ENCODE results near the gene ANKRD30B. TPM values are rescaled to one million over a fixed set of nuclear protein-coding genes. Genes with fewer than 3 reads are reported as not detected.
"Not testable (repeated sequence)": the region's sequence is repeated elsewhere in the genome, so short reads cannot be mapped to it uniquely, and the experiment has no call there.

ANKRD30B gene
- total RNA-seq, 1 donor from 2014 or later = not detected

DNA sequence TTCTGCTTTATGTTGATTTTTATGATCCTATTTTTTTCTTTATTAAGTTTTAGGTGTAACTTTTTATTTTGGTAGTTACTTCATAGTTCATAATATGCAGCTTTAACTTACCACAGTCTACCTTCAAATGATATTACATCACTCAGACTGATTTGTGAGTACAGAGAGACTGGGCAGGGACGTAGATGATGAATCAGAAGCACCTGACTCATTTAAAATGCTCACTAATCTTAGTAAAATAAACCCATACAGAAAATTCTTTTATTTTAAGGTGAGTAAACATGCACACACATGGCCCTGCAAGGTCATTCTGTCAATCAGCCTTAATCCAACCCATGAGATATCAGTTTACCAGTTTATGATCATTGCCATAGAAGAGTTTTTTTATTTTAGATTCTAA lies 8.9 kb upstream of the ANKRD30B start:
- H3K9me3 ChIP-seq (ENCODE audit: insufficient read depth, low read depth, low read length); H3K4me3 Mint-ChIP-seq (ENCODE audit: unreplicated experiment); H3K27me3 Mint-ChIP-seq (ENCODE audit: low read depth, unreplicated experiment); H3K36me3 ChIP-seq (ENCODE audit: insufficient read depth, low read length); DNase-seq (ENCODE audit: low read depth); H3K4me2 ChIP-seq (ENCODE audit: low read length); H3K27me3 ChIP-seq (ENCODE audit: insufficient read depth, low read length); H3K4me1 Mint-ChIP-seq (ENCODE audit: low read depth, unreplicated experiment); H3K27ac ChIP-seq (ENCODE audit: low read depth, low read length); H3K4me1 ChIP-seq (ENCODE audit: insufficient read depth, low read length); H3K36me3 Mint-ChIP-seq (ENCODE audit: low read depth, unreplicated experiment); H3K9me3 Mint-ChIP-seq (ENCODE audit: unreplicated experiment); H4K20me1 ChIP-seq (ENCODE audit: insufficient read depth, low read length); H3K27ac Mint-ChIP-seq (ENCODE audit: unreplicated experiment); H2AFZ ChIP-seq (ENCODE audit: low read depth, low read length); FAIRE-seq; H3K79me2 ChIP-seq (ENCODE audit: insufficient read depth, low read length); H3K4me3 ChIP-seq (ENCODE audit: insufficient read depth, low read depth, low read length); H3K9ac ChIP-seq (ENCODE audit: low read length): not testable (repeated sequence)

DNA sequence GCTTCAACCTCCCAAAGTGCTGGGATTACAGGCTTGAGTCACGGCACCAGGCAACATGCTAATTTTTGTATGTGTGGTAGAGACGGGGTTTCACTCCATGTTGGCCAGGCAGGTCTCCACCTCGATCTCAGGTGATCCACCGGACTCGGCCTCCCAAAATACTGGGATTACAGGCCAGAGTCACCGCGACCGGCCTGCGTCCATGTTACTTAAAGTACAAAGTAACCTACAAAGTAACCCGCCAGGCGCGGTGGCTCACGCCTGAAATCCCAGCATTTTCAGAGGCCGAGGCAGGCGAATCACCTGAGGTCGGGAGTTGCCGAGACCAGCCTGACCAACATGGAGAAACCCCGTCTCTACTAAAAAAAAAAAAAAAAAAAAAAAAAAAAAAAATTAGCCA lies 1.1 kb upstream of the ANKRD30B start:
- Histone ChIP-seq H4K20me1 (ENCODE audit: insufficient read depth, low read length) (no peaks in the 10 kb centered on the region), H3K36me3 (ENCODE audit: insufficient read depth, low read length) (no peaks in the 10 kb centered on the region), H3K9ac (ENCODE audit: low read length) (no peak overlapping the region), H3K4me1 (ENCODE audit: insufficient read depth, low read length) (no peaks in the 10 kb centered on the region), H3K79me2 (ENCODE audit: insufficient read depth, low read length) (no peaks in the 10 kb centered on the region), H3K9me3 (ENCODE audit: insufficient read depth, low read depth, low read length) (no peaks in the 10 kb centered on the region), H3K4me2 (ENCODE audit: low read length) (no peak overlapping the region), H3K27me3 (ENCODE audit: insufficient read depth, low read length) (no peaks in the 10 kb centered on the region), H2AFZ (ENCODE audit: low read depth, low read length) (no peak overlapping the region), H3K27ac (ENCODE audit: low read depth, low read length) (no peak overlapping the region), H3K4me3 (ENCODE audit: insufficient read depth, low read depth, low read length) (no peak overlapping the region)
- no peak for DNase-seq (ENCODE audit: low read depth)
- H3K36me3 Mint-ChIP-seq (ENCODE audit: low read depth, unreplicated experiment) = no peaks in the 10 kb centered on the region
- H3K4me3 Mint-ChIP-seq (ENCODE audit: unreplicated experiment) = no peak overlapping the region
- no peaks in the 10 kb centered on the region for H3K4me1 Mint-ChIP-seq (ENCODE audit: low read depth, unreplicated experiment)
- peaks cover 6% of the 10 kb centered on the region for H3K27me3 Mint-ChIP-seq (ENCODE audit: low read depth, unreplicated experiment)
- FAIRE-seq = no peak
- H3K9me3 Mint-ChIP-seq (ENCODE audit: unreplicated experiment) = no peaks in the 10 kb centered on the region
- no peak overlapping the region for H3K27ac Mint-ChIP-seq (ENCODE audit: unreplicated experiment)
- no peak for TF ChIP-seq CTCF (IDR thresholded peaks at IDR 0.05; ENCODE audit: insufficient read depth, low read depth, low read length)
- TF ChIP-seq EZH2 (IDR thresholded peaks at IDR 0.05; ENCODE audit: insufficient read depth, low read length) = no peak

- H4K20me1 ChIP-seq (ENCODE audit: insufficient read depth, low read length) = no peaks in the 10 kb centered on the region
- no peak overlapping the region for H3K4me2 ChIP-seq (ENCODE audit: low read length)
- H3K9me3 Mint-ChIP-seq (ENCODE audit: unreplicated experiment) = no peaks in the 10 kb centered on the region
- H3K79me2 ChIP-seq (ENCODE audit: insufficient read depth, low read length) = no peaks in the 10 kb centered on the region
- no peak for FAIRE-seq
- H3K4me3 ChIP-seq (ENCODE audit: insufficient read depth, low read depth, low read length) = no peak overlapping the region
- H3K4me3 Mint-ChIP-seq (ENCODE audit: unreplicated experiment) = peak overlapping the region; percentile 66
- no peak overlapping the region for H2AFZ ChIP-seq (ENCODE audit: low read depth, low read length)
- no peak overlapping the region for H3K9ac ChIP-seq (ENCODE audit: low read length)
- H3K27ac Mint-ChIP-seq (ENCODE audit: unreplicated experiment) = no peak overlapping the region
- H3K9me3 ChIP-seq (ENCODE audit: insufficient read depth, low read depth, low read length) = no peaks in the 10 kb centered on the region
- TF ChIP-seq CTCF (IDR thresholded peaks at IDR 0.05; ENCODE audit: insufficient read depth, low read depth, low read length) (no peak), EZH2 (IDR thresholded peaks at IDR 0.05; ENCODE audit: insufficient read depth, low read length) (no peak)
- no peaks in the 10 kb centered on the region for H3K27me3 ChIP-seq (ENCODE audit: insufficient read depth, low read length)
- H3K4me1 ChIP-seq (ENCODE audit: insufficient read depth, low read length) = no peaks in the 10 kb centered on the region
- no peak for DNase-seq (ENCODE audit: low read depth)
- no peaks in the 10 kb centered on the region for H3K36me3 Mint-ChIP-seq (ENCODE audit: low read depth, unreplicated experiment)
- no peaks in the 10 kb centered on the region for H3K4me1 Mint-ChIP-seq (ENCODE audit: low read depth, unreplicated experiment)
- no peak overlapping the region for H3K27ac ChIP-seq (ENCODE audit: low read depth, low read length)
- H3K27me3 Mint-ChIP-seq (ENCODE audit: low read depth, unreplicated experiment) = peaks cover 6% of the 10 kb centered on the region
- H3K36me3 ChIP-seq (ENCODE audit: insufficient read depth, low read length) = no peaks in the 10 kb centered on the region
Observed at GRCh38 chr18:14748496-14748895, 524 bp downstream of the ANKRD30B start.

GRCh38 chr18:14763566-14763965 lies 15.6 kb downstream of the ANKRD30B start:
- H3K4me1 Mint-ChIP-seq (ENCODE audit: low read depth, unreplicated experiment) = not testable (repeated sequence)

More at GRCh38 chr18:14763566-14763965, 15.6 kb downstream of the ANKRD30B start:
- FAIRE-seq; H3K27ac ChIP-seq (ENCODE audit: low read depth, low read length); DNase-seq (ENCODE audit: low read depth); H3K27me3 Mint-ChIP-seq (ENCODE audit: low read depth, unreplicated experiment); H3K9me3 Mint-ChIP-seq (ENCODE audit: unreplicated experiment); H3K79me2 ChIP-seq (ENCODE audit: insufficient read depth, low read length); H4K20me1 ChIP-seq (ENCODE audit: insufficient read depth, low read length); H3K4me1 ChIP-seq (ENCODE audit: insufficient read depth, low read length); H3K4me2 ChIP-seq (ENCODE audit: low read length); H3K36me3 ChIP-seq (ENCODE audit: insufficient read depth, low read length); H3K4me3 Mint-ChIP-seq (ENCODE audit: unreplicated experiment); H3K4me3 ChIP-seq (ENCODE audit: insufficient read depth, low read depth, low read length); H2AFZ ChIP-seq (ENCODE audit: low read depth, low read length); H3K27ac Mint-ChIP-seq (ENCODE audit: unreplicated experiment); H3K9ac ChIP-seq (ENCODE audit: low read length); H3K9me3 ChIP-seq (ENCODE audit: insufficient read depth, low read depth, low read length); H3K36me3 Mint-ChIP-seq (ENCODE audit: low read depth, unreplicated experiment); H3K27me3 ChIP-seq (ENCODE audit: insufficient read depth, low read length): not testable (repeated sequence)

All from astrocyte (in vitro differentiated cells and primary cell).